ENCODE results near the gene PRR23E. TPM values are rescaled to one million over a fixed set of nuclear protein-coding genes. Genes with fewer than 3 reads are reported as not detected.

Gene PRR23E
- polyA plus RNA-seq, 1 donor: not detected

DNA sequence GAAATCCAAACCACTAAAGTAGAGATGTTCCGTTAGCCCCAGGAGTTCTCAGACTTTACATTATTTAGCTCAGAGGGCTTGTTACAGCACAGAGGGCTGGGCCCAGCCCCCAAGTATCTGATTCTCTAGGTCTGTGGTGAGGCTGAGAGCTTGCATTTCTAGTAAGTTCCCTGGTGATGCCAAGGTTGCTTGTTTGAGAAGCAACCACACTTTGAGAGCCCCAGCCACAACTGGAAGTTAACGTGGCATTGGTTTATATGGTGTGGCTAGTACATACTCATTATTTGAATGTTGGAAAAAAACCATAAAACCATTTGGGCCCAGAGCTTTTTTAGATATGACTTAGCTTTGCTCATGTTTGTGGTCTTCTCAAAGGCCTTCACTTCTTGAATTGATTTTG lies 35.9 kb downstream of the PRR23E start:
- DNase-seq: no peak

DNA sequence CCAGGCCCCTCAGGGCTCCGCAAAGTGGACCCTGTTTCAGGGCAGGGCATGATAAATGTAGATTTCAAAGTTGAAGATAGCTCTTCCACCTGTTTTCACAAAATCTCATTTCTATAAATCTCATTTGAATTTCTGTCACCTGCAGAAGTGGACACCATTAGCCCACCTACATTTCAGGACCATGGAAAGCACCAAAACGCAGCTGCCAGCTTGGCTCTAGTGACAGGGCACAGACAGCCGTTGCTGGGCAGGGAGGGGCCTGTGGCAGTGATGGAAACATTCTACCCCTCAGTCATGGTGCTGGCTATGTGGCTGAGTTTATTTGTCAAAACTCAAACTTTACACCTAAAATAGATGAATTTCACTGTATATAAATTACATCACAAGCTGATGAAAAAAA lies 40.4 kb downstream of the PRR23E start:
- DNase-seq: no peak

DNA sequence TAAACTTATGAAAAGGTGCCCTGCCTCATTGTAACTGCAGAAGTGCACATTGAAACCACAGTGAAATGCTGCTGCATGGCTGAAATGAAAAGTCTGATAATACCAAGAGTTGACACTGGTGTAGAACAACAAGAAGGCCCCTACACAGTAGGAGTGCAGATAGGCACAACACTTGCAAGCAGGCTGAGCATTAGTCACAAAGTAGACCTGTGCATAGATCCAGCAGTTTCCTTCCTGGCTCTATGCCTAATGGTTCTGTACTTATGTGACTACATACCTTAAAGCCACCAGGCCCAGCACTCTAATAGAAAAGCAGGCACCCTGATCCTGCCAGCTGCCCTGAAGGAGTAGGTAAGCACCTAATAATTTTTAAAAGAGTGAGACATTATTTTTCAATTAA lies 41.8 kb downstream of the PRR23E start:
- DNase-seq: no peak

DNA sequence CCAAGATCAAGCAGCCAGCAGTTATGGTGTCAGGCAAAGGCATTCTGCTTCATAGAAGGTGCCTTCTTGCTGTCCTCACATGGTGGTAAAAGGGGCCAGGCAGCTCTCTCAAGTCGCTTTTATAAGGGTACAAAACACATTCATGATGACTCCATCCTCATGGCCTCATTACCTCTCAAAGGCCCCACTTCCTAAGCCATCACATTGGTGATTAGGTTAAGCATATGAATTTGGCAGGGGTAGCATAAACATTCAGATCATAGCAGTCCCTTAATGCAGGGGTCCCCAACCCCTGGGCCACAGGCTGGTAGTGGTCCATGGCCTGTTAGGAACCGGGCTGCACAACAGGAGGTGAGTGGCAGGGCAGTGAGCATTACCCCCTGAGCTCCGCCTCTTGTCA lies 42.8 kb downstream of the PRR23E start:
- no peak for DNase-seq

DNA sequence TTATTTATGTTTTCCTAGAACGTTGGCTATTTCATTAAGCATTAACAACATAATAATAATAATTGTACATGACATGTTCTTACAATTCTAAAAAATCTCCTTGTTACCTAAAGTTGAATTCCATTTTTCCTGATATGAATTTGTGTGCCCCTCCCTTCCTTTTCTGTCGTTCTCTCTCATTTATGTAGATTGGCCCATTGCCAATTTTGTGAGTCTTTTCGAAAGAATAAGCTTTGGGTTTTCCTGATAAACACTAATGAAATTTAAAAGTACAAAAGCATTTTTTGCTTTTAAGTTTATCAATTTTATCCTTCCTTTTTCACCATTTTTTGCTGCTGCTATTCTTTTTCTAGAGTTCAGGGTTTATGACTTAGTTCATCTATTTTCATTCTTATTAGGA lies 44.9 kb downstream of the PRR23E start:
- no peak for DNase-seq

DNA sequence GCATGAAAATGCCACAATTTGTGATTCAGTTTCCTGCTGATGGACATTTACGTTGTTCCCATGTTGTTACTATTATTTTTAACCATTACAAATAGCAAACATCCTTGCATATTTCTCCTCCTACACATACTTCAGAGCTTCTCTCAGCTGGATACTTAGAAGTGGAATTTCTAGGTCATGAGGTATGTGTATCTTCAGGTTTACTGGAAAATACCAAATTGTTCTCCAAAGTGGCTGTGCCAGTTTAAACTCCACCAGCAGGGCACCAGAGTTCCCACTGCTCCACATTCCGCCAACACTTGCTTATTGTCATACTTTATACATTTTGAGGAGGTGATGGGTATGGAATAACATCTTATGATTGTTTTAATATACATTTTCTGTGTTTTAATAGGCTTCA lies 45.7 kb downstream of the PRR23E start:
- no peak for DNase-seq

DNA sequence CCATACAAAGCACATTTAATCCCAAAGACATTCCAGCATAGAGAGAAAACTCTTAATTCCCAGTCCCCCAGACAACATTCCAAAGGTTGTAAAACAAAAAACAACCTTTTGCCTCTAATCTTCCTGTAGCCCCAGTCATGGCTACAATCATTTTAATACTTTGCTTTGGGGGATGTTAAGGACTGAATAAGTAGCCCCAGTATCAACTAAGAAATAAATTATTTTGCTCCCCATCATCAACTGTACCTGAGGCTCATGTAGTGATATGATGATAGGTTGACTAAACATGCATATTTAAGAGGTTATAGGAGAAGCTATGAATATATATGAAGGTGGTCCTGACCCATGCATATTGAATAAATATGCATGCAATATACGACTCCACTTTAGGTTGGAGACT lies 54.4 kb downstream of the PRR23E start:
- DNase-seq: no peak

Other genes with a start within 250 kb of the PRR23E start
- 42.4 TPM for gene PLXNA1, start 210.0 kb upstream of the PRR23E start, polyA plus RNA-seq (ENCODE audit: insufficient read length)
- not detected for gene PRR20G, start 94.9 kb downstream of the PRR23E start, polyA plus RNA-seq (ENCODE audit: insufficient read length)